ACC112 (cell line): Measurements from ENCODE around the gene SLTM.
A peak's percentile ranks its signal among the peaks of the same experiment; 100 is the strongest.
"Not testable (repeated sequence)": the region's sequence is repeated elsewhere in the genome, so short reads cannot be mapped to it uniquely, and the experiment has no call there.

Experiments used
- H2AFZ ChIP-seq: fragments of 200-600 bp; sonication (generic); one replicate; pipeline ENCODE4 v1.6.0; 2017; ENCODE audit warnings: antibody characterized with exemption, low read length; ENCODE audit not compliant: unreplicated experiment
- H3K27ac ChIP-seq: fragments of 200-600 bp; sonication (generic); 2 replicates; pipeline ENCODE4 v1.5.1; 2014; ENCODE audit warnings: low read depth, mild to moderate bottlenecking, antibody characterized with exemption, low read length, moderate library complexity
- H3K27me3 ChIP-seq: fragments of 200-600 bp; sonication (generic); 2 replicates; pipeline ENCODE4 v1.6.1; 2014; ENCODE audit warnings: mild to moderate bottlenecking, antibody characterized with exemption, low read length, moderate library complexity, mixed read lengths; ENCODE audit not compliant: insufficient read depth
- H3K36me3 ChIP-seq: fragments of 200-600 bp; sonication (generic); 2 replicates; pipeline ENCODE4 v1.6.1; 2016; ENCODE audit warnings: mild to moderate bottlenecking, antibody characterized with exemption, low read length, moderate library complexity, mixed read lengths; ENCODE audit not compliant: insufficient read depth
- H3K4me1 ChIP-seq: fragments of 200-600 bp; sonication (generic); one replicate; pipeline ENCODE4 v1.6.1; 2016; ENCODE audit warnings: low read length, mixed read lengths; ENCODE audit not compliant: insufficient read depth, unreplicated experiment, control insufficient read depth
- H3K4me3 ChIP-seq: fragments of 200-600 bp; sonication (generic); 2 replicates; pipeline ENCODE4 v1.5.1; 2014; ENCODE audit warnings: mild to moderate bottlenecking, low read depth, low read length
- H3K79me2 ChIP-seq: fragments of 200-600 bp; sonication (generic); one replicate; pipeline ENCODE4 v1.6.0; 2016; ENCODE audit warnings: low read length; ENCODE audit not compliant: control insufficient read depth, unreplicated experiment, insufficient read depth

Gene SLTM

GRCh38 chr15:58957101-58957973 is 23.9 kb upstream of the SLTM start:
- Histone ChIP-seq H3K4me1 (peaks cover 15% of the 10 kb centered on the region), H3K4me3 (peak overlapping the region; percentile 29; the same call in 1 of the 2 replicates), H3K27me3 (no peaks in the 10 kb centered on the region), H3K79me2 (no peaks in the 10 kb centered on the region), H3K36me3 (no peaks in the 10 kb centered on the region), H3K27ac (no peak overlapping the region), H2AFZ (peak overlapping the region; percentile 63)

DNA sequence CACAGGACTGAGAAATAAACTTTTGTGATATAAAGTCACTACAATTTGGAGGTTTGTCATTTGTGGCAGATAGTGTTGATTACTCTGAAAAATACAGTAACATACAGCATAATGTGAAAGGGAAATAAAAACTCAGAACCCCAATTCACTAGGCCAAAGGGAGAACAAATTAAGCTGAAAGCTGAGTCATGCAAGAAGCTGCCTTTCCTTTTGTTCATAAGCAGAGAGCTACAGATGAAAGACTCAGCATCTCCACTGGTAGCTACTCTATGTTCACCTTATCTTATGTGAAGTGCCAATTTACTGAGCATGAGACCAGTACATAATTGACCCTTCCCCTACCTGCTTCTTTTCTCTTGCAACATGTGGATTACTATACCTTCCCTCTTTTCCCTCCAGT is 19.3 kb upstream of the SLTM start:
- Histone ChIP-seq H3K79me2 (no peaks in the 10 kb centered on the region), H3K27ac (peak overlapping the region; percentile 33), H2AFZ (peak overlapping the region; percentile 57), H3K27me3 (no peaks in the 10 kb centered on the region), H3K36me3 (no peaks in the 10 kb centered on the region), H3K4me1 (peaks cover 27% of the 10 kb centered on the region), H3K4me3 (no peak overlapping the region)

GRCh38 chr15:58951388-58952007 is 18.0 kb upstream of the SLTM start:
- Histone ChIP-seq H3K27me3 (no peaks in the 10 kb centered on the region), H3K36me3 (no peaks in the 10 kb centered on the region), H3K79me2 (no peaks in the 10 kb centered on the region), H3K27ac (peak overlapping the region; percentile 14), H2AFZ (peak overlapping the region; percentile 57), H3K4me3 (no peak overlapping the region), H3K4me1 (peaks cover 24% of the 10 kb centered on the region)

DNA sequence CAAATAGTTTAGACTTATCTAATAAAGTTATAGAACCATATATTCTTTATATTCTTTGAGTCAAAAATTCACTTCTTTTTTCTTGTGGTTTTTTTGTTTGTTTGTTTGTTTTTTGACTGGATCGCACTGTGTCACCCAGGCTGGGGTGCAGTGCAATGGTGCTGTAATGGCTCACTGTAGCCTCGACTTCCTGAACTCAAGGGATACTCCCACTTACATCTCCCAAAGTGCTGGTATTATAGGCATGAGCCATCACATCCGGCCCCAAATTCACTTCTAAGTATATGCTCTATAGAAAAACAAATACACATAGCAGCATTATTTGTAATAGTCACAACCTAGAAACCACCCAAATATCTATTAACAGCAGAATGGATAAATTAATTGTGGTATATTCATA is 13.7 kb upstream of the SLTM start:
- Histone ChIP-seq H3K27me3 (no peaks in the 10 kb centered on the region), H2AFZ (no peak overlapping the region), H3K27ac (no peak overlapping the region), H3K4me1 (peaks cover 11% of the 10 kb centered on the region), H3K36me3 (no peaks in the 10 kb centered on the region), H3K79me2 (no peaks in the 10 kb centered on the region), H3K4me3 (no peak overlapping the region)

DNA sequence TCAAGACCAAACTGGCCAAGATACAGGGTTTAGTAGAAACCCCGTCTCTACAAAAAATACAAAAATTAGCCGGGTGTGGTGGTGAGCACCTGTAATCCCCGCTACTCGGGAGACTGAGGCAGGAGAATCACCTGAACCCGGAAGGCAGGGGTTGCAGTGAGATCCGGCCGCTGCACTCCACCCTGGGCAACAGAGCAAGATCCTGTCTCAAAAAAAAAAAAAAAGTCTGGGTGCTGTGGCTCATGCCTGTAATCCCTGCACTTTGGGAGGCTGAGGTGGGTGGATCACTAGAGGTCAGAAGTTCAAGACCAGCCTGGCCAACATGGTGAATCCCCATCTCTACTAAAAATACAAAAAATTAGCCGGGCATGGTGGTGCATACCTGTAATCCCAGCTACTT is 1.5 kb upstream of the SLTM start:
- peak overlapping the region; percentile 83 for H3K27ac ChIP-seq
- H3K79me2 ChIP-seq: peaks cover 27% of the 10 kb centered on the region
- H3K4me3 ChIP-seq, H3K36me3 ChIP-seq, H3K27me3 ChIP-seq: not testable (repeated sequence)
- H3K4me1 ChIP-seq: peaks cover 18% of the 10 kb centered on the region
- H2AFZ ChIP-seq: peak overlapping the region; percentile 97

- peaks cover 31% of the 10 kb centered on the region for H3K79me2 ChIP-seq
- peaks cover 18% of the 10 kb centered on the region for H3K4me1 ChIP-seq
- no peaks in the 10 kb centered on the region for H3K27me3 ChIP-seq
- H3K36me3 ChIP-seq: no peaks in the 10 kb centered on the region
- peak overlapping the region; percentile 83 for H3K27ac ChIP-seq
- H3K4me3 ChIP-seq: peak overlapping the region; percentile 96
- H2AFZ ChIP-seq: peak overlapping the region; percentile 97
These were observed 1.0 kb upstream of the SLTM start for GRCh38 chr15:58934521-58934920.

DNA sequence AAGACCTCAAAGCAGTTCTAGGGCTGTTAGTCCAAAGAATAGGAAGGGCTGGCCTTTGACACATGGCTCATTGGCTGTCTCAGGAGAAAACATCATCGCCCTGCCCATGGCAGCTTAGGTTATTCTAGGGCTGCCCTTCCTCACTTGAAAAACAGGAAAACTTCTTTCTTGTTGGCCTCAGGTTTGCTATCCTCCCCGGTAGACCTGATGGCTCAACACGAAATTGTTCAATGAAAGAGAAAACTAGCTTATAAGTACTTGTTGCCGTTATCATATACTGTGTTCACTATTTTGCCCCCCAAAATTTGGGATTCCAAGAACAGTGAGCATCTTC is 602 bp upstream of the SLTM start:
- Histone ChIP-seq H3K27ac (peak overlapping the region; percentile 83), H3K27me3 (no peaks in the 10 kb centered on the region), H3K4me1 (peaks cover 18% of the 10 kb centered on the region), H3K79me2 (peaks cover 34% of the 10 kb centered on the region), H3K4me3 (peak overlapping the region; percentile 96), H3K36me3 (peaks cover under 1% of the 10 kb centered on the region; the same call in 1 of the 2 replicates), H2AFZ (peak overlapping the region; percentile 97)

DNA sequence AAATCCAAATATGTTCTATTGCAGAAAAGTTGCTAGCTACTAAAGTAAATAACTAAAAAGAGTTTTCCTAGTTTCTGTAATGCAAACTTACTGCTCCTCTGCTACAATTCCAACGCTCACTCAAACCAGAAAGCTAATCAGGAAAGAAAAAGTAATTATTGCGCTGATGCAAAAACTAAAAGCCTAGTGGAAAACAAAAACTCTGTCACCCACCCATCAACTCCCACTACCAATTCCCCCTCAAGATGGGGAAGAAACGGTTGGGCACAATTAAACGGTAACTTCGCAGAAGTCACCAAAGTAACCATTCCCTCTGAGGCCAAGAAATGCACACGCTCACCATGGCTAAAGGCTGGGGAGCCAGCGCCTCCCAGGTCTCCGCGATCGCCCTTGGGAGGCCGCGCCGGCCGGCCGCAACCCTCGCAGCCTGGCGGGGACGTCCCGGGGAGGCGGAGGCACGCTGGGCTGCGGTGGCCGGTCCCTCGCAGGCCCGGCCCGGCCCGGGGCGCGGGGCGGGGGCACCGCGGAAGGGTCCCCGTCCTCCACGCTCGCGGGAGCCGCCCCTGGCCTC is 684 bp downstream of the SLTM start:
- H3K4me1 ChIP-seq: peaks cover 18% of the 10 kb centered on the region
- peaks cover 11% of the 10 kb centered on the region for H3K36me3 ChIP-seq
- H3K27ac ChIP-seq: peak overlapping the region; percentile 83
- peak overlapping the region; percentile 96 for H3K4me3 ChIP-seq
- peaks cover 46% of the 10 kb centered on the region for H3K79me2 ChIP-seq
- peak overlapping the region; percentile 45 for H2AFZ ChIP-seq
- no peaks in the 10 kb centered on the region for H3K27me3 ChIP-seq

DNA sequence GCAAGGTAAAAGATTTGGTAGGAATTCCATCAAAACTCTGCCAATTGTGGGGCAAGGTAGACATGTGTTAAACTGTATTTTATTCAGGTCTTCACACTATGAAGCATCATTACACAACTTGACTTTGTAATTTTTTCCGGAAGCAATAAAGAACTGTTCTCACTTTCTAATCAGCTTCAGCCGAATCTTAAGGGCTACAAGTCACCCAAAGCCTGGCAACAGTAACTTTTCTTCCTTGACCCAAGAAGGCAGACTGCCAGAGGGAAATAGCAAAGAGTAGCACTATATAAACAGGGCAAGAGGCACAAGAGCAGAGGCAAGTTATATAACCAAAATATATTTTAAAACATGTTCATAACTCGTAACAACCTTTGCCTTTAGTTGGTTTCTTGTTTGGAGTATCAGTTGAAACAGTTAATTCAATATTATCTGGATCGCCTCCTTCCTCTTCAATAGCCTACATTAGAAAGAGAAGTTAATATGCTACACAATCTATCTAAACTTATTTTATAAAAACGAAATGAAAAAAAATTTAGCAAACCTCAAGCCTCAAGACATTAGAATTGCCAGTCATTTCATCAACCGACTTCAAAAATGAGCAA is 1.4 kb downstream of the SLTM start:
- peak overlapping the region; percentile 96 for H3K4me3 ChIP-seq
- H3K27ac ChIP-seq: peak overlapping the region; percentile 83
- peaks cover 52% of the 10 kb centered on the region for H3K79me2 ChIP-seq
- H3K27me3 ChIP-seq: no peaks in the 10 kb centered on the region
- no peak overlapping the region for H2AFZ ChIP-seq
- H3K36me3 ChIP-seq: peaks cover 17% of the 10 kb centered on the region
- peaks cover 18% of the 10 kb centered on the region for H3K4me1 ChIP-seq

DNA sequence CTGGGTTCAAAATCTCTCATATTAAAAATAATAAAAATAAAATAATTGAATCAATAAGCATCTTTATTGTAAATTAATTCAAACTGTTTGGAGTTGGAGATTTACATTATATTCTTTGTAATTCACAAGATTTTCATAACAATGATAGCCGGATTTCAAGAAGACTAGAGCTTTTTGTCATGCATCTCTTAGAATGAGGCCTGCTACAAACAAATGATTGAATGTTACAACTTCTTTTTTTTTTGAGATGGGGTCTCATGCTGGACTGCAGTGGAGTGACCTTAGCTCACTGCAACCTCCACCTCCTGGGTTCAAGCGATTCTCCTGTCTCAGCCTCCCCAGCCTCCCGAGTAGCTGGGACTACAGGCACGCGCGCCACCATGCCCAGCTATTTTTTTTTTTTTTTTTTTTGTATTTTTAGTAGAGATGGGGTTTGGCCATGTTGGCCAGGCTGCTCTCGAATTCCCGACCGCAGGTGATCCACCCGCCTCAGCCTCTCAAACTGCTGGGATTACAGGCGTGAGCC is 3.5 kb downstream of the SLTM start:
- H3K4me1 ChIP-seq: peaks cover 29% of the 10 kb centered on the region

More for the DNA sequence above, 3.5 kb downstream of the SLTM start:
- peaks cover 69% of the 10 kb centered on the region for H3K79me2 ChIP-seq
- no peak overlapping the region for H3K27ac ChIP-seq
- no peaks in the 10 kb centered on the region for H3K27me3 ChIP-seq
- no peak overlapping the region for H3K4me3 ChIP-seq
- H2AFZ ChIP-seq: no peak overlapping the region
- peaks cover 20% of the 10 kb centered on the region for H3K36me3 ChIP-seq
